HG03139 (cell line): ENCODE results near the gene GPT2.
"Not testable (repeated sequence)": the region's sequence is repeated elsewhere in the genome, so short reads cannot be mapped to it uniquely, and the experiment has no call there.

ENCODE experiments used
- ATAC-seq: cut with Tn5 transposase; IDR thresholded peaks from one replicate; pipeline ENCODE4 v1.9.1; 2021; ENCODE audit not compliant: unreplicated experiment

The GPT2 gene

DNA sequence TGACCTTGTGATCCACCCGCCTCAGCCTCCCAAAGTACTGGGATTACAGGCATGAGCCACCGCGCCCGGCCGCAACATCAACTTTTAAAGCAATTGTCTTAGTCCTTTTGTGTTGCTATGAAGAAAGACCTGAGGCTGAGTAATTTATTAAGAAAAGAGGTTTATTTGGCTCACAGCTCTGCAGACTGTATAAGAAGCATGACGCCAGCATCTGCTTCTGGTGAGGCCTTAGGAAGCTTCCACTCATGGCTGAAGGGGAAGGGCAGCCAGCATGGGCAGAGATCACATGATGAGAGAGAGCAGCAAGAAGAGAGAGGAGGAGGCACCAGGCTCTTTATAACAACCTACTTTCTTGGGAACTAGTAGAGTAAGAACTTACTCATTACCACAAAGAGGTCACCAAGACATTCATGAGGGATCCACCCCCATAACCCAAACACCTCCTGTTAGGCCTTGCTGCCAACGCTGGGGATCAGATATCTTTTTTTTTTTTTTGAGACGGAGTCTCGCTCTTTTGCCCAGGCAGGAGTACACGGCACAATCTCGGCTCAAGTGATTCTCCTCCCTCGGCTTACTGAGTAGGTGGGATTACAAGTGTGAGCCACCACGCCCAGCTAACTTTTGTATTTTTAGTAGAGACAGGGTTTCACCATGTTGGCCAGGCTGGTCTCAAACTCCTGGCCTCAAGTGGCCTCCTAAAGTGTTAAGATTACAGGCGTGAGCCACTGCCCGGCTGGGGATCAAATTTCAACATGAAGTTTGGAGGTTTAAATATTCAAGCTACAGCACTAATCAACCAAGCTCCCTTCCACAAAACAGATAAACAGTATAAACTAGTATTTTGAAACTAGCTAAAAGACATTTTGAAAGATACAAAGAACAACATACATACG lies 21.4 kb upstream of the GPT2 start:
- ATAC-seq = no peak

DNA sequence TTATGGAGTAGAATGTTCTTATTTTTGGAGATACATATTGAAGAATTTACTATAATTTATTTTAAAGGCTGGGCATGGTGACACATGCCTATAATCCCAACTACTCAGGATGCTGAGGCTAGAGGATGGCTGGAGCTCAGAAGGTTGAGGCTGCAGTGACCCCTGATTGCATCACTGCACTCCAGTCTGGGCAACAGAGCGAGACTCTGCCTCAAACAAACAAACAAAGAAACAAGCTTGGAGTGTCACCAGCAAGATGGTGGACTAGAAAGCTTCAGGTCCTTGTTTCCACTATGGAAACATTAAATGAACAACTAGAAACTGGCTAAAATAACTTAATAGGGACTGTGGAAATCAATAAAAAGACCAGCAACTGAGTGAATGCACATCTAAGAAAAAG lies 17.9 kb upstream of the GPT2 start:
- no peak for ATAC-seq

DNA sequence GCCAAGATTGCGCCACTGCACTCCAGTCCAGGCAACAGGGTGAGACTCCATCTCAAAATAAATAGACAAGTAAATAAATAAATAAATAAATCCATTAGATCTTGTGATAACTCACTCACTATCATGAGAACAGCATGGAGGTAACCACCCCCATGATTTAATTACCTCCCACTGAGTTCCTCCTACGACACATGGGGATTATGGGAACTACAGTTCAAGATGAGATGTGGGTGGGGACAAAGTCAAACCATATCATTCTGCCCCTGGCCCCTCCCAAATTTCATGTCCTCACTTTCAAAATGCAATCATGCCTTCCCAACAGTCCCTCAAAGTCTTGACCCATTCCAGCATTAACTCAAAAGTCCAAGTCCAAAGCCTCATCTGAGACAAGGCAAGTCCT lies 16.7 kb upstream of the GPT2 start:
- ATAC-seq = not testable (repeated sequence)

DNA sequence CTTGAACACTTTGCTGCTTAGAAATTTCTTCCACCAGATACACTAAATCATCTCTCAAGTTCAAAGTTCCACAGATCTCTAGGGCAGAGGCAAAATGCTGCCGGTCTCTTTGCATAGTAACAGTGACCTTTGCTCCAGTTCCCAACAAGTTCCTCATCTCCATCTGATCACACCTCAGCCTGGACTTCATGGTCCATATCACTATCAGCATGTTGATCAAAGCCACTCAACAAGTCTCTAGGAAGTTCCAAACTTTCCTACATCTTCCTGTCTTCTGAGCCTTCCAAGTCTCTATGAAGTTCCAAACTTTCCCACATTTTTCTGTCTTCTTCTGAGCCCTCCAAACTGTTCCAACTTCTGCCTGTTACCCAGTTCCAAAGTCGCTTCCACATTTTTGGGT lies 15.3 kb upstream of the GPT2 start:
- ATAC-seq = not testable (repeated sequence)

DNA sequence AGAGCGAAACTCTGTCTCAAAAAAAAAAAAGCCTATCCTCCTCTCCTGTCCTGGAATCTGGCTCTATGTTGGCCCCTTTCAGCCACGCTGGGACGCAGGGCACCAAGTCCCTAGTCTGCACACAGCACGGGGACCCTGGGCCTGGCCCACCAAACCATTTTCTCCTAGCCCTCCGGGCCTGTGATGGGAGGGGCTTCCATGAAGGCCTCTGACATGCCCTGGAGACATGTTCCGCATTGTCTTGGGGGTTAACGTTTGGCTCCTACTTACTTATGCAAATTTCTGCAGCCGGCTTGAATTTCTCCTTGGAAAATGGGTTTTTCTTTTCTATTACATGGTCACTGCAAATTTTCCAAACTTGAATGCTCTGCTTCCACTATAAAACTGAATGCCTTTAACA lies 12.6 kb upstream of the GPT2 start:
- no peak for ATAC-seq

DNA sequence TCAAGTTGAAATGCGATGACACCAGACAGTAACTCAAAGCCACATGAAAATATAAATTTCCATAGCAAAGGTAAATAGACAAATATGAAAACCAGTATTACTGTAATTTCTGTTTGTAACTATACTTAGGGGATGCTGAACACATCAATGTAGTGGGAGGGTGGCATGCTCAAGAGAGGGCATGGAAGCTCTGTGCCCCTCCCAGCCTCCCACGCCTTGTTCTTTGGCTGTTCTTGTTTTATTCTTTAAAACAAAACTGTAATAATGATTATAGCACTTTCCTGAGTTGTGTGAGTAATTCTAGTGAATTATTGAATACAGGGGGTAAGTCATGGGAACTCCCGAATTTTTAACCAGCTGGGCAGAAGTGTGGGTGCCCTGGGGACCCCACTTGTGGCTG lies 11.0 kb upstream of the GPT2 start:
- no peak for ATAC-seq

DNA sequence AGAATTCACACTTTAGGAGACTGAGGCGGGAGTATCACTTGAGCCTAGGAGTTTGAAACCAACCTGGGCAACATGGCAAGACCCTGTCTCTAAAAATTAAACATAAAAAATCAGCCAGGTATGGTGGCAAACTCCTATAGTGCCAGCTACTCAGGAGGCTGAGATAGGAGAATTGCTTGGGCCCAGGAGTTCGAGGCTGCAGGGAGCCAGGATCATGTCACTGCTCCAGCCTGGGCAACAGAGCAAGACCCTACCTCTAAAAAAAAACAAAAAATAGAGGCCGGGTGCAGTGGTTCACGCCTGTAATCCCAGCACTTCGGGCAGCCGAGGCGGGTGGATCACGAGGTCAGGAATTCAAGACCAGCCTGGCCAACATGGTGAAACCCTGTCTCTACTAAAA lies 8.9 kb upstream of the GPT2 start:
- ATAC-seq = no peak

DNA sequence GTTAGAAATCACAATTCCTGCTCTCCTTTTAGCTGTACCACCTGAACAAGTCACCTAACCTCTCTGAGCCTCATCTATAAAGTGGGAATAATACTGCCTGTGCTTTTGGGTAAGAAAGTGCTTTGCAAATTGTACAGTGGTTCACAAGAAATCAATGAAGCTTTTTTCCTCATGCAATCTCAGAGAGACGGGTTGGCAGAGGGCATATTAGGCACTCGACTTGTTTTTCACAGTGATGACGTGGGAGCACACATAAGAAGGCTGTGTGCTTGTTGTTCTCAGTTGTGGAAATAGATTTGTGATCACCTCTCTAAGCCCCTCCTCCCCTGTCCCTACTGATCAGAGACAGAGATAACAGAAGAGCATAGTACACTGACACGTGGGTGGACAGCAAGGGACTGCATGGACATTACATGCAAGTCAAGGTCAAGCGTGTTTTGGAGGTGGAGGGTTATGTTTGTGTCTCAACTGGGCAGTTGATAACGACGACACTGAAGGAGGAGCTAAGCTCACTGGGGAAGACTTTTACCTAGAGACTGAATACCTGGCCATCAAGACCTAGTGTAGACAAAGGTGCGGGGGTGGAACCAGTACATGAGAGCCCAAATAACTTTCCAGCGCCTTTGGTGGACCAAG lies 1.7 kb upstream of the GPT2 start:
- no peak for ATAC-seq

DNA sequence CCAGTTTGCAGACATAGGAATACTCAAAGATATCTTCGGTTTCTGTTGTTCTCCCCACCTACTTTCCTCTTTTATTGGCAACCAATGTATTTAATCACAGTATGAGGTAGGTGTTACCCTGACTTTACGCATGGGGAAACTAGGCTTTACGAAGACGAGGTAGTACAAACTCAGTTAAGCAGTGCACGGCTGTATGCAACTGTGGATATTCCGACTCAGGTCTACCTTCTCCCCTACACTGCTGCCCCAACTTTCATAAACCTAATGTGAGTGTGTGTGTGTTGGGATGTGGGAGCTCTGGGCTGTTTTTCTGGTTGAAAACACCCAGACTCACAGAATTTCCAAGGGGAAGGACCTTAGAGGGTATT lies 1.2 kb upstream of the GPT2 start:
- ATAC-seq = no peak

DNA sequence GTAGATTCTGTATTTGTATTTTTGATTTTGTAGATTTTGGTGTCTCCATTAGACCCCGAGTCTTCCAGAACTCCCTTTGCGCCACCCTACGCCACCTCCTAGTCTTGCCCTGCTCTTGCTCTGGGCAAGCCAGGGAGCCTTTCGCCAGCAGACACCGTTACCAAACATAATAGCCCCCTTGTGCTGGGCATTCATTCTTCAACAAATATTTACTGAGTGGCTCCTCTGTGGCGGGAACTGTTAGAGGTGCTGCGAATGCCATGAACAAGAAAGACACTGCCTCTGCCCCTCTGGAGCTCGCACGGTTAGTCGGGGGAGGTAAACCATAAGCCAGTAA lies 841 bp upstream of the GPT2 start:
- no peak for ATAC-seq

DNA sequence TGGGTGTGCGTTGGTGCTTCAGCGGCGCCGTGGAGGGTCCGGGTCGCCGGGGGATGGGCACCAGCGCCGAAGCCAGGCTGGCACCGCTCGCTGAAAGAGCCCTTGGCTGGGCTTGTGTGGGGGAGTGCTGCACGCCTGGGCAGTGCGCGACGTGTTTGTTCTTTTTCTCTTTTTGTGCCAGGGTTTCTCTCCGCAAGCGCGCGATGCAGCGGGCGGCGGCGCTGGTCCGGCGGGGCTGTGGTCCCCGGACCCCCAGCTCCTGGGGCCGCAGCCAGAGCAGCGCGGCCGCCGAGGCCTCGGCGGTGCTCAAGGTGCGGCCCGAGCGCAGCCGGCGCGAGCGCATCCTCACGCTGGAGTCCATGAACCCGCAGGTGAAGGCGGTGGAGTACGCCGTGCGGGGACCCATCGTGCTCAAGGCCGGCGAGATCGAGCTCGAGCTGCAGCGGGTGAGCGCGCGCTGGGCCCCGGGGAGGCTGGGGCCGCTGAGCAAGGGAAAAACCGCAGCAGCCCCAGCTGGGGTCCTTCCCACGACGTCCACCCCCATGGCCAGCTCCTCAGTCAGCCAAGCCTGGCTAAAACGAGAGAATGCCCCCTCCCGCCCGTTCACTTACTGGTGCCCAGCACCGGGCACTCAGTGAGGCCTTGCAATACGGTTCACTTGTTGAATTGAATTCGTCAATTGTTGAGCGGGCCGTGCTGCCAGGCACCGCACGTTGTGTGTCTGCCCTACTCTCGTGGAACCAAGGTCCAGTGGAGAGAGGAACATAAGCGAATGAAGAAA lies 541 bp downstream of the GPT2 start:
- ATAC-seq = peak; percentile 8

DNA sequence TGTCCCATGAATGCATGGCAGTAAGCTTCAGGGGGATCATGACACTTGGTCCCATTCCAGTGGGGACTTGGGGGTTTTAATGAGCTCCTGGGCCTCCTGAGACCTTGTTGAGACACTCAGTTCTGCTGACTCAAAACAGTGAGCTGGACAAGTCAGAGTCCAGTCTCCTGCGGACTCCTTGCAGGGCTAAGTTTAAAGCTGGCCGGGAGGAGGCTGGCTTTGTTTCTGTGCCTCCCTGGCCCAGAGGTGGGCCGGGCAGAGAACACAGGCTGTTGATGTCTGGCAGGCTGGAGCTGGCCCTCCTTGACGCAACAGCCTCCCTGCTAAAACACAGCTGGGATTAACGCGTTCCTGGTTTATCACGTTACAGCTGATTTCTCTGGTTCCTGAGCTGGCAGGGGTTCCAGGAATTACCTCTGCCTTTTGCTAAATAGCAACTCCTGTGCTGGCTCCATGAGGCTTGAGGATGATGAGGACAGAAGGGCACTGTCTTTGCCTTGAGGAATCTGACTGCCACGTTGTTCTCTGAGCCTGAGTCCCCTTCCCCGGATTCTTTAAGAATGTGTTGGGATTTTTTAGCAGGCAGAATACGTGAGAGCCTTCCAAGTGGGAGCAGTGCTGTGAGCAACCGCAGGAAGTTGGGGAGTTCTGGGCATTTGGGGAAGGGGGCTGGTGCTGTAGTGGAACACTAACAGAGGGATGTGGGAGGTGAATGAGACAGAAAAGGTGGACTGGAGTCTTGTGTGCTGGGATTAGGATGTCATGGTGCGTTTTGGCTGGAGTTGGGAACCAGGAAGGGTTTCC lies 2.0 kb downstream of the GPT2 start:
- no peak for ATAC-seq

DNA sequence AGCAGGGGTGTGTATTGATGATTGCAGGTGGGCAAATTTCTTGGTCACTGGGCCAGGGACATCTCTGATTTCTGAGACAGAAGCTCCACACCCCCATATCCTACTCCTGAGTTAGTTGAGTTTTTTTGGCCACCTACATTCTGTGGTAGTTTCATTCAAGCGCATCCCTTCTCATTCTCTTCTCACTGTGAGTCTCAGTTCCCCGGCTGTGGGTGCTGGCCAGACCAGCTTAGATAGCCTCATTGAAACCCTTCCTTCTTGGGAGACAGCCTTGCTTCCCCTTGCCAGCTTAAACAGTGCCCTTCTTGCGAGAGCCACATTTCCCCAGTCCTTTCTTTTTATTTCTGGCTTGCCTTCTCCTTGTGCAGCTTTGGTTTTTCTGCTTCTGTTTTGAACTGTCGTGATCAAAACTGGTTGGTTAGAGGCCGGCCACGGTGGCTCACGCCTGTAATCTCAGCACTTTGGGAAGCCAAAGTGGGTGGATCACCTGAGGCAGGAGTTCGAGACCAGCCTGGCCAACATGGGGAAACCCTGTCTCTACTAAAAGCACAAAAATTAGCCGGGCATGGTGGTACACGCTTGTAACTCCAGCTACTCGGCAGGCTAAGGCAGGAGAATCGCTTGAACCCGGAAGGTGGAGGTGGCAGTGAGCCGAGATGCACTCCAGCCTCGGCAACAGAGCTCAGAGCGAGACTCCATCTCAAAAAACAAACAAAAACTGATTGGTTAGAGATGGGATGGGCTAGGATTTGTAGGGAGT lies 2.8 kb downstream of the GPT2 start:
- no peak for ATAC-seq

DNA sequence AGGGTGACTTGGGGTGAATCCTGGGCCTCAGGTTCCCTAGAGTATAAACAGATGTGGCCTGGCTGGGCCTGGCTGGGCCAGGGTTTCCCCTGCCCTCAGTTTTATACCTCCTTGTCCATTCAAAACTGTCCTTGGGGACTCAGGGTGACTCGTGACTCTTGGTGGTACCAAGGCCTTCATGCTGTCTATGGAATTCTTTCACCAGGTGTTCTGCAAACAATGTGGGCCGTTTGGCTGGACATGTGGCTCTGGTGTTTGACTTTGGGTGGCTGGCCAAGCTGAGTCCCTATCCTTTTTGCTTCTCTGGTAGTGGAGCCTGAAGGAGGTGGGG lies 3.3 kb downstream of the GPT2 start:
- no peak for ATAC-seq

DNA sequence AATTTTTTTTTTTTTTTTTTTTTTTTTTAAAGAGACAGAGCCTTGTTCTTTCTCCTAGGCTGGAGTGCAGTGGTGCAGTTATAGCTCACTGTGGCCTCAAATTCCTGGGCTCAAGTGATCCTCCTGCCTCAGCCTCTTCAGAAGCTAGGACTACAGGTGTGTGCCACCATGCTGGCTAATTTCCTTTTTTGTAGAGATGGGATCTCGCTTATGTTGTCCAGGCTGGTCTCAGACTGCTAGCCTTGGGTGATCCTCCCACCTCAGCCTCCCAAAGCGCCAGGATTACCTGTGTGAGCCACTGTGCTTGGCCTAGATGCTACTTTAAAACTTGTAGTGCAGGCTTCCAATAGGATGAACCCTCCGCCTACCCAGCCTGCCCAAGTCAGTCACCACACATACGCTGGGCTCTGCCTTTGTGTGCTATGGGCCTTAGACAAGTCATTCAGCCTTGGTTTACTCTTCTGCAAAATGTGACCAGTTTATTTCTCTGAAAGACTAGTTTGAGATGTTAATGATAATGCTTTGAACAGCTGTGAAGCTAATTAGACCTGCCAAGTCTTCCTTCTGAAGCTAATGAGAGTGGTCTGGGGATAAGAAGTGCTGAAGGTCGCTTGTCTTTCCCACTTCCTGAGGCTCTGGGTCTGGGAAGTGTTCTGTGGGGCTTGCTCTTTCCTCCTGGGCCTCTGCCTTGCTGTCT lies 5.2 kb downstream of the GPT2 start:
- no peak for ATAC-seq

DNA sequence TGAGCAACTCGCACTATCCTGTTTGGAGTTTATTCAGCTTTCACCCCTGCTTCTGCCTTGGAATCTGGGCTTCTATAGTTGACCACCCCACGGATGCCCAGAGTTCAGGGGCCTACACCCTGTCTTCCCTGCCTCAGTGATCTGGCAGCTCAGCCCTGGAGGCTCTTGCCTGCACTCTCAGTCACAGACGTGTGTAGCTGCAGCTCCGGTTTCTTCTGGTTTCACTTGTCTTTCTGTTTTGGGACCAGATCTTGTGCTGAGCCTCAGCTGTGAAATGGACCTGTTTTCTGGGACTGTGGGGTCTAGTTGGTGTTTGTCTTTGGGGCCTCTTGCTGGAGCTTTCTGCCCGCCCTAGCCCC lies 5.8 kb downstream of the GPT2 start:
- no peak for ATAC-seq

DNA sequence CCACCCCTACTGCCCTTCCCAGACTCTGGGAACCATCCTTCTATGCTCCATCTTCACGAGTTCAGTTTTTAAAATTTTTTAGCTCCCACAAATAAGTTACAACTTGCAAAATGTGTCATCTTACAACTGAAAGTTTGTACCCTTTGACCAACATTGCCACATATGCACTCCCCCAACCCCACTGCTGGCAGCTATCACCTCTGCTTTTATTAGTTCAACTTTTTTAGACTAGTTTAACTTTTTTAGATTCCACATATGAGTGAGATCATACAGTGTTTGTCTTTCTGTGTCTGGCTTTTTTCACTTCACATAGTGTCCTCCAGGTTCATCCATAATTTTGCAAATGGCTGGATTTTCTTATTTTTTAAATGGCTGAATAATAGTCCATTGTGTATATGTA lies 7.7 kb downstream of the GPT2 start:
- ATAC-seq = no peak

DNA sequence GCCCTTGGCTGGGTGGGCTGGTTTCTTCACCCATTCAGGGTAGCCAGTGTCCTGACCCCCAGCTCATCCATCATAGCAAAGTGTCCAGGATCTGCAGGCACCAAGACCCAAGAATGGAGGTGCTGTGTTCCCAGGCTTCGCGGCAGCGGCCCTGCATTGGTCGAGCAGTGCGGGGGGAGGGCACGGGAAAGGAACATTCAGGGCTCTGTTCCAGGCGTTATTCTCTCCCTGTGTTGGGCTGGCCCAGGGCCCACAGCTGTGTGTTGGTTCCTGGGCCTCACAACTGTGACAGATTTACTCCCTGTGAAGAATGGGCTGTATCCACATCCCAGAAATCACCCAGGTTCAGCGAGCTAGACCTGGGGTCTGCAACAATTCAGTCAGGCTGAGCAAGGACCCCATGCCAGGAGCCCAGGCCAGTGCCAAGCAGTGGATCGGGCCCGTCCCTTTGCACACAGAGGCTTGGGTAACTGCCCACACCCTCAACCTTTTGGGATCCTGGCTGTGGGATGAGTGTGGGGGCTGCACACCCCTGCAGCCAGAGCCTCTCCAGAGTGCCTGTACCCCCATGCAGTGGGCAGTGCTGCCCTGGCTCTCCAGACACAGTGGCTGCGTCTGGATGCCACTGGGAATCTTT lies 10.0 kb downstream of the GPT2 start:
- no peak for ATAC-seq

DNA sequence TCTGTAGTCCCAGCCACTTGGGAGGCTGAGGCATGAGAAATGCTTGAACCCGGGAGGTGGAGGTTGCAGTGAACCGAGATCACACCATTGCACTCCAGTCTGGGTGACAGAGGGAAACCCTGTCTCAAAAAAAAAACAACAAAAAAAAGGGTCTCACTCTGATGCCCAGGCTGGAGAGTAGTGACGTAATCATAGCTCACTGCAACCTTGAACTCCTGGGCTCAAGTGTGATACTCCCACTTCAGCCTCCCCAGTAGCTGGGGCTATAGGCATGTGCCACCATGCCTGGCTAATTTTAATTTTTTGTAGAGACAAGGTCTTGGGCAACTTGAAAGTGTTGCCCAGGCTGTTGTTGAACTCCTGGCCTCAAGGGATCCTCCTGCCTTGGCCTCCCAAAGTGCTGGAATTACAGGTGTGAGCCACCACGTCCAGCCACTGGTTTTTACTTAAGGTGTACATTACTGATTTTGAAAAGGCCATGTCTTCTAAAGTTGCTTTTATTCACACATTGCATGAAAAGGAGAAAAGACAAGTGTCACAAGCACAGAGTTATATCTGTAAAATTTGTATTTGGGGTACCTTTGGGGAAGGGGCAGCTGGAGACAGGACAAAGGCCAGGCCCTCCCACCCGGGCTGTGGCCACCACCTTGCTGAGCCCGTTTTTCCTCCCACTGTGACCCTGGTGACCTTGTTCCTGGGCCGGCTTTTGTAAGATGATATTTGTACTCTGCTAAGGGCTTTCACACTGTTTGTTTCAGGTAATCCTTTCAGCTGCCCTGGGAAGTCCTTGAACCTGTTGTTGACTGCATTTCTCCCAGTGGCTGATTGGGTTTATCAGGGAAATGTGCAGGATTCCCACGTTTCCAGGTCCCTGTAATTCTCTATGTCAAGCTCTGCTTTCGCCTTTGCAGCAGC lies 11.5 kb downstream of the GPT2 start:
- ATAC-seq = no peak
